MM.1S (cell line): ENCODE measurements around the gene TUBA4A.

Source experiments
- CTCF ChIP-seq: fragments of 300-600 bp; sonication (generic); IDR thresholded peaks from 2 replicates; pipeline ENCODE4 v1.5.1; 2016; ENCODE audit warnings: antibody characterized with exemption, low read length, mixed read lengths
- EZH2 ChIP-seq: fragments of 300-600 bp; sonication (generic); optimal IDR thresholded peaks from 2 replicates; pipeline ENCODE3; 2017; ENCODE audit warnings: low read depth, mild to moderate bottlenecking, antibody characterized with exemption, low read length, mixed read lengths
- EZH2phosphoT487 ChIP-seq: fragments of 300-600 bp; sonication (generic); IDR thresholded peaks from 2 replicates; pipeline ENCODE4 v1.6.1; 2018; ENCODE audit warnings: antibody characterized with exemption, low read length

- TF ChIP-seq EZH2 = no peak
- TF ChIP-seq CTCF = no peak
- no peak for TF ChIP-seq EZH2phosphoT487
Observed at GRCh38 chr2:219287580-219288265, 34.0 kb upstream of the TUBA4A start.
